Common myeloid progenitor, CD34-positive (primary cell): ENCODE results near the gene PRMT1.

Experiments used
- CTCF ChIA-PET: fragments of 350-600 bp; sonication (Branson Sonifier 250); formaldehyde crosslinking; loops from one replicate; lab custom pipeline; 2021; ENCODE audit warnings: antibody characterized with exemption; lab: Charles Lee
- POLR2A ChIA-PET: fragments of 350-600 bp; sonication (Branson Sonifier 250); formaldehyde crosslinking; loops from one replicate; lab custom pipeline; 2021; ENCODE audit warnings: antibody characterized with exemption; lab: Charles Lee
- DNase-seq, 3 donors: peaks; one replicate each; pipeline versions ENCODE4 v3.0.0 to v3.0.0-alpha.2; 2013
- H3K27ac ChIP-seq, 2 experiments: 1 replicate in 1 of 2; 2 replicates in 1 of 2; pipeline ENCODE4 v1.7.0; 2013; ENCODE audit warnings: inconsistent platforms in 2 of 2, low read length in 2 of 2, mild to moderate bottlenecking in 2 of 2, low read depth in 1 of 2, moderate library complexity in 1 of 2; ENCODE audit not compliant: severe bottlenecking in 2 of 2, insufficient read depth in 1 of 2, poor library complexity in 1 of 2
- H3K27me3 ChIP-seq, 5 experiments: replicated peaks in 2 of 5; 1 replicate in 3 of 5; 2 replicates in 2 of 5; pipeline versions ENCODE4 v1.6.1 to v1.7.0; 2013; ENCODE audit warnings: low read length in 4 of 5, mild to moderate bottlenecking in 2 of 5, moderate library complexity in 2 of 5, inconsistent platforms in 1 of 5; ENCODE audit not compliant: insufficient read depth in 5 of 5, control insufficient read depth in 4 of 5
- H3K36me3 ChIP-seq, 4 experiments: 1 replicate in 2 of 4; 2 replicates in 2 of 4; pipeline versions ENCODE4 v1.6.1 to v1.7.0; 2013; ENCODE audit warnings: low read length in 3 of 4, control low read depth in 1 of 4, mild to moderate bottlenecking in 1 of 4; ENCODE audit not compliant: control insufficient read depth in 4 of 4, insufficient read depth in 4 of 4
- H3K4me1 ChIP-seq, 4 experiments: 1 replicate in 3 of 4; 2 replicates in 1 of 4; pipeline versions ENCODE4 v1.6.1 to v1.7.1; 2013; ENCODE audit warnings: low read length in 3 of 4, mild to moderate bottlenecking in 3 of 4, control low read depth in 1 of 4, inconsistent platforms in 1 of 4, moderate library complexity in 1 of 4; ENCODE audit not compliant: control insufficient read depth in 4 of 4, insufficient read depth in 4 of 4; ENCODE audit errors: control extremely low read depth in 1 of 4
- H3K4me3 ChIP-seq, 7 experiments: 1 replicate in 4 of 7; 2 replicates in 3 of 7; pipeline versions ENCODE4 v1.5.1 to v1.7.0; 2013; ENCODE audit warnings: mild to moderate bottlenecking in 7 of 7, low read length in 6 of 7, moderate library complexity in 6 of 7, inconsistent platforms in 2 of 7, low read depth in 2 of 7, control low read depth in 1 of 7; ENCODE audit not compliant: insufficient read depth in 4 of 7, control insufficient read depth in 1 of 7; ENCODE audit errors: extremely low read depth in 1 of 7
- H3K9me3 ChIP-seq, 5 experiments: 1 replicate in 4 of 5; 2 replicates in 1 of 5; pipeline versions ENCODE4 v1.6.1 to v1.7.1; 2013; ENCODE audit warnings: low read length in 4 of 5, mild to moderate bottlenecking in 2 of 5, inconsistent platforms in 1 of 5, low read depth in 1 of 5, moderate library complexity in 1 of 5; ENCODE audit not compliant: control insufficient read depth in 4 of 5, insufficient read depth in 2 of 5; ENCODE audit errors: control extremely low read depth in 1 of 5
- WGBS: methylation state at CpG from one replicate; pipeline ENCODE4 v1.1.5; 2013; ENCODE audit not compliant: insufficient coverage; 5-methylcytosine and 5-hydroxymethylcytosine counted together

The PRMT1 gene

DNA sequence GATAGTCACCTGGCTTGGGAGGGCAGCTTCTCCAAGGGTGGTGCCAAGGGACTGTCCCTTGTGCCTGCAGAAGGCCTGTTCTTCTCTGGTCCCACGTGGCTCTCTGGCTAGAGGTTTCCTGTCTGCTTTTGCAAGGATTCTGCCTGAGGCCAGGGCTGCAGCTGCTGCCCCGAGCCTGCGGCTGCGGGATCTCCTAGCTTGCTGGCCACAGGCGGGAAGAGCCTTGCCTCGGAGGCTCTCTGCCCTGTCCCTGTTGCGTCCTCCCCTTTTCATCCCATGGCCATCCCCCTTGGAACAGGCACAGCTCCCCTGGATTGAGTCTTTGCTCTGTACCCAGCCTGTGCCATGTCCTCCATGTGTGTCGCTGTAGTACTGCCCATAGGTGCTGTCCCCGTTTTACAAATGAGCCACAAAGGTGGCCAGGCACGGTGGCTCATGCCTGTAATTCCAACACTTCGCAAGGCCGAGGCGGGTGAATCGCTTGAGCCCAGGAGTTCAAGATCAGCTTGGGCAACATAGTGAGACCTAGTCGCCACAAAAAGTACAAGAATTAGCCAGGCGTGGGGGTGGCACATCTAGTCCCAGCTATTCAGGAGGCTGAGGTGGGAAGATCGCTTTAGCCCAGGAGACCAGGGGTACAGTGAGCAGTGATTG is 20.5 kb upstream of the PRMT1 start:
- Histone ChIP-seq H3K4me3 (no peak overlapping the region), H3K36me3 (peaks cover 23 to 93% (median 68%) of the 10 kb centered on the region in 4 experiments), H3K27ac (no peak overlapping the region), H3K27me3 (no peaks in the 10 kb centered on the region), H3K4me1 (no peaks in the 10 kb centered on the region), H3K9me3 (no peaks in the 10 kb centered on the region)
- DNase-seq = no peak
- ChIA-PET POLR2A (no interaction called here), CTCF (interaction anchor here (0.9 to 3.0 kb wide), 5 partner anchors 9 to 20 kb away, joined by 3 to 15 read pairs (median 5); partner anchors contain the start of genes BCL2L12, IRF3 and PRMT1)
- WGBS = 94% methylated on average over 13 of the region's 17 CpGs

DNA sequence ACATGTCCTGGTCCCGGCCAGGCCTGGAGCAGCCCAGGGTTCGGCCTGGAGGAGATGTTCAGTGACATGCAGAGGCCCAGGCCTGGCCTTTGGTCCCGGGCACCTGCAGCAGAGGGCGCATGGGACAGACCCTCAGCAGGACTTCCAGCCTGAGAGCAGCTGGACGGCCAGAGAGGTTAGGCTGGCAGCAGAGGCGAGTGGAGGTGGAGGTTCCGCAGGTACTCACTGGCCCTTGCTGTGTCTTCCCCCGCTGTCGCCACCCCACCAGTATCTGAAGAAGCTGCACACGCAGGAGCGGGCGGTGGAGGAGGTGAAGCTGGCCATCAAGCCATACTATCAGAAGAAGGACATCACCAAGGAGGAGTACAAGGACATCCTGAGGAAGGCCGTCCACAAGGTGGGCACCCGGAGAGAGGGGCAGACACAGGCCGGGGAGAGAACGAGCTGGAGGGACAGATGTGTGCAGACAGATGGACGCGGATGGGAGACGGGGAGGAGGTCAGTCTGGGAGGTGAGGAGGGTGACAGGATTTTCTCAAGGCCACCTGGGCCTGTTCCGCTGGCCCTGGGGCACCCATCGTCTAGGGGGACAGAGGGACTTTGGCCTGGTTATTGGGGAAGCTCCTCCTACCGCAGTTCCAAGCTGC is 19.5 kb upstream of the PRMT1 start:
- WGBS = 96% methylated on average over 17 of the region's 22 CpGs
- Histone ChIP-seq H3K4me3 (no peak overlapping the region), H3K9me3 (no peaks in the 10 kb centered on the region), H3K4me1 (no peaks in the 10 kb centered on the region), H3K27me3 (no peaks in the 10 kb centered on the region), H3K36me3 (peaks cover 28 to 94% (median 72%) of the 10 kb centered on the region in 4 experiments), H3K27ac (no peak overlapping the region)
- ChIA-PET CTCF (interaction anchor here (0.6 to 3.0 kb wide), 5 partner anchors 8 to 14 kb away, joined by 3 to 15 read pairs (median 3); partner anchors contain the start of genes BCL2L12 and IRF3), POLR2A (no interaction called here)
- DNase-seq = no peak

DNA sequence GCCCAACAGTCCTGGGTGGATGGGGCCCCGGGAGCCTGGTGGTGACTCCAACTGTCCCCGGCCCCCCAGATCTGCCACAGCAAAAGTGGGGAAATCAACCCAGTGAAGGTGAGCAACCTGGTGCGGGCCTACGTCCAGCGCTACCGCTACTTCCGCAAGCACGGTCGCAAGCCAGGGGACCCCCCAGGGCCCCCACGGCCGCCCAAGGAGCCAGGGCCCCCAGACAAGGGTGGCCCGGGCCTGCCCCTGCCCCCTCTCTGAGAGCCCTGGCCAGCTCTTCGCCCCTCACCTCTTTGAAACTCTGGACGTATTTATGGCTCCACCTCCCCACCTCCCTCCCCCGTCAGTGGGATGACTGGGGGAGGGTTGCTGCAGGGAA is 18.9 kb upstream of the PRMT1 start:
- Histone ChIP-seq H3K27ac (no peak overlapping the region), H3K4me3 (no peak overlapping the region), H3K4me1 (peaks cover 0 to 2% (median under 1%) of the 10 kb centered on the region in 4 experiments), H3K9me3 (no peaks in the 10 kb centered on the region), H3K27me3 (no peaks in the 10 kb centered on the region), H3K36me3 (peaks cover 29 to 94% (median 73%) of the 10 kb centered on the region in 4 experiments)
- WGBS = 97% methylated on average over 11 of the region's 15 CpGs
- ChIA-PET POLR2A (no interaction called here), CTCF (interaction anchor here (0.6 to 3.0 kb wide), 4 partner anchors 8 to 14 kb away, joined by 3 to 15 read pairs (median 4); no protein-coding TSS in a partner anchor)
- DNase-seq = no peak

DNA sequence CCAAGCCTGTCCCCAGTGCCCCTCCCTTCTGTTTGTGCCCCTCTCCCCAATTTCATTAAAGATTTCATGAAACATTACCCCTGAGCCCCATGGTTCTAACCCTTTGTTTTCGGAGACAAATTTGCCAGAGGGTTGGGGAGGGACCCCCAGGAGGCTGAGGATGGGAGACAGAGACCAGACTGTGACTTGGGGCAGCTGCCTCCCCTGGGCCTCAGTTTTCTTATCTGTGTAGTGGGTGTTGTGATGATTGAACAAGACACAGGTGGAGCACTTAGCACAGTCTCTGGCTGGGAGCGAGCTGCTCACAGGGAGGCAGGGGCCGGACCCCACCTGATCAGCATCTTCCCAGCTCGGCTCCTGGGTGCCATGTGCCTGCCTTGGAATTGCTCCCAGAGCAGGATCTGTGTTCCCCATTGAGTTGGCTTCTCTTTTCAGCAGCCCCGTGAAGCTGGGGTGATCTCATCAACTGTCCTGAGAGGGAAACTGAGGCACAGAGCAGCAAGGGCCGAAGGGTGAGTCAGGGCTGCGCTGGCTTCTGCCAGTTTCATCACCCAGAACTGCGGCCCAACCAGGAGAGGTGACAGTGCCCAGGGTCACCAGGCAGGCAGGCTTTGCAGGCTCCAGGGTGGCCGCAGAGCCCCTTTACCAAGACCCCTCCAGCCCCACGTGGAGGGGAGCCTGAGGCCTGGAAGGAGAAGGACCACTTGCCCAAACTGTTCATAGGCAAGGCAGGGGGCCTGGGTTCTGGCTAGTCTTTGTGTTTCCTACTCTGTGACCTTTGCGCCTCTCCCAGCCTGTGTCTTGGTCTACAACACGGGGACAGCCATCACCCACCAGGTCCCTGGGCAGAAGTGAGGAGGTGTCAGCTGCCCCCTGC is 18.3 kb upstream of the PRMT1 start:
- DNase-seq = no peak
- H3K4me3 ChIP-seq = no peak overlapping the region
- no peaks in the 10 kb centered on the region for H3K27me3 ChIP-seq
- no peaks in the 10 kb centered on the region for H3K9me3 ChIP-seq
- 98% methylated on average over 12 of the region's 12 CpGs for WGBS
- POLR2A ChIA-PET = no interaction called here
- peaks cover 29 to 88% (median 70%) of the 10 kb centered on the region in 4 experiments for H3K36me3 ChIP-seq
- peaks cover 0 to 8% (median 6%) of the 10 kb centered on the region in 4 experiments for H3K4me1 ChIP-seq
- CTCF ChIA-PET = interaction anchor here (1.2 to 3.0 kb wide), 2 partner anchors 13 to 15 kb away, joined by 3 to 15 read pairs; no protein-coding TSS in a partner anchor
- H3K27ac ChIP-seq = no peak overlapping the region

DNA sequence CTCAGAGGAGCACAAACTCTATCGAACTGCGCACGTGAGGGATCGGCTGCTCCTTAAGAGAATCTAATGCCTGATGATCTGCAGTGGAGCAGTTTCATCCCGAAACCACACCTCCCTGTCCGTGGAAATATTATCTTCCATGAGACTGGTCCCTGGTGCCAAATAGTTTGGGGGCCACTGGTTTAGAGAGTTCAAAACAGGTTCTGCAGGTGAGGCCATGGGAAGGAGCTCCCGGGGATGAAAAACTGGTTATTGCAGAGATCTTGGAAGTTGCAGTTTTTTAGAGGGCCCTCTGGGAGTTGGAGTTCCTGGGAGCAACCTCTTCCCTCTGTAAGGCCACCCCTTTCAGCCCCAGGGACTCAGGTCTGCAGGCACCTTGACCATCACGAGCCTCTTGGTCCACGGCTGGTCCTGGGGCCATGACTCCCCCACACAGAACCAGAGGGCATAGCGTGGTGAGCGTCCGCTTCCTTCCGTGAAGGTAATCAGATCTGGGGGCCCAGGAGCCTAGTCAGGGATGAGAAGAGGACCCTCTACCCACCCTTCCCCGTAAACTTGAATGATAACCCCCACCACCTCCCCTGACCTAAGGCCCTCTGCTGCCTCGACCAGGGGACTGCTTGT is 16.6 kb upstream of the PRMT1 start:
- ChIA-PET POLR2A (no interaction called here), CTCF (interaction anchor here (1.1 to 1.5 kb wide), 4 partner anchors 10 to 182 kb away, joined by 3 to 5 read pairs (median 3); no protein-coding TSS in a partner anchor)
- no peaks in the 10 kb centered on the region for H3K27me3 ChIP-seq
- no peak for DNase-seq
- peaks cover 25 to 74% (median 59%) of the 10 kb centered on the region in 4 experiments for H3K36me3 ChIP-seq
- H3K9me3 ChIP-seq = no peaks in the 10 kb centered on the region
- H3K4me3 ChIP-seq = no peak overlapping the region
- H3K4me1 ChIP-seq = peaks cover 0 to 21% (median 20%) of the 10 kb centered on the region in 4 experiments
- no peak overlapping the region for H3K27ac ChIP-seq
- 97% methylated on average over 7 of the region's 15 CpGs for WGBS

DNA sequence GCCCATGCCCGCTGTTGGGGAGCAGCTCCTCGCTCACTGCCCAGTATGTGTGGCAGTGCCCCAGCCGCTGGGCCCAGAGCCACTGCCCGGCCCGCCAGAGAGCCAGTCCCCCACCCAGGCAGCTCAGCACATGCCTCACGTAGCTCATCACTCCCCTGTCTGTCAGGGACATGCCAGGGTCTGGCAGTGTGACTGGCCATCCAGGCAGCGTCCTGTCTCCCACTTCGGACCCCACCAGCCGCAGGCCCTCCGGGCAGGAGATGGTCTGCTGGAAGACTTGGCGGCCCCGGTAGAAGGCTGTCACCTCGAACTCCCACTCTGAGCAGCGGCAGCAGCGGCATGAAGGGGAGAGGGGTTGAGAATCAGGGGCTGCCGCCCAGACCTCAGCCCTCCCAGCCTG is 15.1 kb upstream of the PRMT1 start:
- POLR2A ChIA-PET = no interaction called here
- no peak overlapping the region for H3K27ac ChIP-seq
- H3K36me3 ChIP-seq = peaks cover 17 to 61% (median 49%) of the 10 kb centered on the region in 4 experiments
- no peak overlapping the region for H3K4me3 ChIP-seq
- DNase-seq = no peak
- H3K4me1 ChIP-seq = peaks cover 3 to 33% (median 29%) of the 10 kb centered on the region in 4 experiments
- no peaks in the 10 kb centered on the region for H3K27me3 ChIP-seq
- CTCF ChIA-PET = interaction anchor here (1.0 to 1.3 kb wide), 4 partner anchors 9 to 19 kb away, joined by 3 read pairs; no protein-coding TSS in a partner anchor
- no peaks in the 10 kb centered on the region for H3K9me3 ChIP-seq
- WGBS = 95% methylated on average over 9 of the region's 16 CpGs
